Pancreas (tissue), 10 donors: ENCODE measurements around the gene ID2. TPM values are rescaled to one million over a fixed set of nuclear protein-coding genes. Genes with fewer than 3 reads are reported as not detected.
A peak's percentile ranks its signal among the peaks of the same experiment; 100 is the strongest.

Experiments used
- ATAC-seq, 4 donors: fragments of 200-7000 bp; cut with Tn5 transposase; one replicate each; pipeline versions ENCODE4 v1.8.0 to v1.9.1; 2020; ENCODE audit warnings: mild to moderate bottlenecking in 4 of 4, moderate library complexity in 4 of 4
- DNase-seq, 6 donors: peaks; one replicate each; pipeline ENCODE4 v3.0.0-alpha.2; 2020
- FAIRE-seq: peaks from 2 replicates; lab custom pipeline; 2012; peaks lifted over from hg19 to GRCh38; lab: Jason Lieb, UNC
- H3K27ac ChIP-seq, 4 donors: fragments of 200-600 bp; sonication (generic); 1 replicate in 3 of 4; 2 replicates in 1 of 4; pipeline versions ENCODE4 v1.5.0 to v1.8.0; 2020
- H3K27me3 ChIP-seq, 4 donors: fragments of 200-600 bp; one replicate each; pipeline ENCODE4 v1.8.0; 2021
- H3K36me3 ChIP-seq, 3 donors: fragments of 200-600 bp; sonication (generic) in 1 of 3; one replicate each; pipeline versions ENCODE4 v1.5.0 to v1.8.0; 2020 to 2021
- H3K4me1 ChIP-seq, 3 donors: fragments of 200-600 bp; one replicate each; pipeline ENCODE4 v1.8.0; 2021
- H3K4me3 ChIP-seq, 4 donors: fragments of 200-600 bp; sonication (generic) in 2 of 4; one replicate each; pipeline versions ENCODE4 v1.5.0 to v1.8.0; 2020 to 2021
- H3K9me3 ChIP-seq, 4 donors: fragments of 200-600 bp; one replicate each; pipeline ENCODE4 v1.8.0; 2021
- WGBS, 2 donors: extraction: QIAGEN DNeasy Blood & Tissue Kit; methylation state at CpG; one replicate each; pipeline ENCODE4 v1.1.7; 2013; 5-methylcytosine and 5-hydroxymethylcytosine counted together
- intact Hi-C, 3 donors: fragments of 100-400 bp; cut with DNase I; formaldehyde crosslinking; loops; one replicate each; pipeline versions ENCODE4 v1.11.1 to v1.14.2; 2022
- polyA plus RNA-seq, 2 donors: library from polyadenylated mRNA; stranded (reverse); fragments of 200-250 nt; gene quantifications; one replicate each; pipeline ENCODE4 v1.2.3, GENCODE V29; 2013
- total RNA-seq, 6 donors: library from RNA; stranded (reverse); fragmentation: NEBNext Ultra II Directional in 4 of 6; extraction: Animal tissue kit (Norgen Biotek cat#: 25700) in 4 of 6; gene quantifications; one replicate each; pipeline versions ENCODE4 v1.2.1 to v1.2.4, GENCODE V29; 2021 to 2023
- TF ChIP-seq, protein P1 (sequence below), 4 donors: fragments of 200-600 bp; sonication (generic) in 3 of 4; IDR thresholded peaks; one replicate each; pipeline versions ENCODE4 v1.5.0 to v1.8.0; 2021; ENCODE audit warnings: antibody characterized with exemption in 4 of 4
- donor health status: healthy with polysubstance abuse.
- donor health status: DM: no; HTN: no; CAD: no; lungs with moderate emphysema.
- donor health status: DM: no; HTN: no; CAD: no.
- donor health status: control.
- donor health status: control.
- donor health status: Bipolar disorder and iron deficiency.
- donor health status: DM: yes; HTN: yes; CAD: no.
- donor health status: DM: no; HTN: no; CAD: no.
- donor health status: DM: no; HTN: no; CAD: no.
- donor health status: DM: yes; HTN: yes; CAD: no.

Gene ID2
- total and polyA plus RNA-seq, 8 donors: 19.3 to 135 (median 30.1) TPM

- FAIRE-seq (no peak), DNase-seq (peak in 1 of 6 donors; percentile 12)
Observed at GRCh38 chr2:8666581-8666980, 15.3 kb upstream of the ID2 start.

GRCh38 chr2:8667896-8668512, 13.9 kb upstream of the ID2 start:
- FAIRE-seq: no peak
- H3K4me1 ChIP-seq: no peaks in the 10 kb centered on the region
- no peak overlapping the region for H3K4me3 ChIP-seq
- no peaks in the 10 kb centered on the region for H3K9me3 ChIP-seq
- TF ChIP-seq, protein P1, sequence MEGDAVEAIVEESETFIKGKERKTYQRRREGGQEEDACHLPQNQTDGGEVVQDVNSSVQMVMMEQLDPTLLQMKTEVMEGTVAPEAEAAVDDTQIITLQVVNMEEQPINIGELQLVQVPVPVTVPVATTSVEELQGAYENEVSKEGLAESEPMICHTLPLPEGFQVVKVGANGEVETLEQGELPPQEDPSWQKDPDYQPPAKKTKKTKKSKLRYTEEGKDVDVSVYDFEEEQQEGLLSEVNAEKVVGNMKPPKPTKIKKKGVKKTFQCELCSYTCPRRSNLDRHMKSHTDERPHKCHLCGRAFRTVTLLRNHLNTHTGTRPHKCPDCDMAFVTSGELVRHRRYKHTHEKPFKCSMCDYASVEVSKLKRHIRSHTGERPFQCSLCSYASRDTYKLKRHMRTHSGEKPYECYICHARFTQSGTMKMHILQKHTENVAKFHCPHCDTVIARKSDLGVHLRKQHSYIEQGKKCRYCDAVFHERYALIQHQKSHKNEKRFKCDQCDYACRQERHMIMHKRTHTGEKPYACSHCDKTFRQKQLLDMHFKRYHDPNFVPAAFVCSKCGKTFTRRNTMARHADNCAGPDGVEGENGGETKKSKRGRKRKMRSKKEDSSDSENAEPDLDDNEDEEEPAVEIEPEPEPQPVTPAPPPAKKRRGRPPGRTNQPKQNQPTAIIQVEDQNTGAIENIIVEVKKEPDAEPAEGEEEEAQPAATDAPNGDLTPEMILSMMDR (IDR thresholded peaks at IDR 0.05): no peak
- no peak for DNase-seq
- no peaks in the 10 kb centered on the region for H3K36me3 ChIP-seq
- 63 to 74% methylated on average over 6 of the region's 6 CpGs for WGBS, 2 donors
- no peaks in the 10 kb centered on the region for H3K27me3 ChIP-seq
- ATAC-seq: no peak
- H3K27ac ChIP-seq: no peak overlapping the region
- intact Hi-C loops: no loop called here

More at GRCh38 chr2:8666581-8666980, 15.3 kb upstream of the ID2 start:
- no peaks in the 10 kb centered on the region for H3K27me3 ChIP-seq
- H3K9me3 ChIP-seq: no peaks in the 10 kb centered on the region
- WGBS, 2 donors: 85 to 86% methylated on average over 5 of the region's 5 CpGs
- TF ChIP-seq, protein P1 (IDR thresholded peaks at IDR 0.05): no peak
- H3K4me3 ChIP-seq: no peak overlapping the region
- H3K4me1 ChIP-seq: no peaks in the 10 kb centered on the region
- intact Hi-C loops: no loop called here
- H3K36me3 ChIP-seq: no peaks in the 10 kb centered on the region
- ATAC-seq: no peak
- H3K27ac ChIP-seq: no peak overlapping the region

GRCh38 chr2:8669157-8669817, 12.6 kb upstream of the ID2 start:
- 45 to 68% methylated on average over 3 of the region's 3 CpGs for WGBS, 2 donors
- DNase-seq (no peak), FAIRE-seq (no peak), ATAC-seq (peak in 2 of 4 donors; percentile 43 to 62)
- Histone ChIP-seq H3K9me3 (no peaks in the 10 kb centered on the region), H3K4me3 (no peak overlapping the region), H3K4me1 (no peaks in the 10 kb centered on the region), H3K27ac (no peak overlapping the region), H3K36me3 (no peaks in the 10 kb centered on the region), H3K27me3 (no peaks in the 10 kb centered on the region)
- intact Hi-C loops: no loop called here
- TF ChIP-seq, protein P1 (IDR thresholded peaks at IDR 0.05): no peak

- Histone ChIP-seq H3K9me3 (no peaks in the 10 kb centered on the region), H3K4me1 (peaks cover 0 to 4% (median 0%) of the 10 kb centered on the region in 3 donors), H3K27ac (no peak overlapping the region), H3K27me3 (no peaks in the 10 kb centered on the region), H3K36me3 (no peaks in the 10 kb centered on the region), H3K4me3 (no peak overlapping the region)
- FAIRE-seq (no peak), DNase-seq (peak in 1 of 6 donors; percentile 12), ATAC-seq (no peak)
- intact Hi-C loops: no loop called here
- TF ChIP-seq, protein P1 (IDR thresholded peaks at IDR 0.05): no peak
- 90 to 93% methylated on average over 7 of the region's 7 CpGs for WGBS, 2 donors
Observed at GRCh38 chr2:8670580-8670979, 11.3 kb upstream of the ID2 start.

GRCh38 chr2:8671176-8671575, 10.7 kb upstream of the ID2 start:
- FAIRE-seq (no peak), ATAC-seq (no peak), DNase-seq (peak in 1 of 6 donors; percentile 23)
- WGBS, 2 donors: 77 to 81% methylated on average over 8 of the region's 8 CpGs
- Histone ChIP-seq H3K27me3 (no peaks in the 10 kb centered on the region), H3K9me3 (no peaks in the 10 kb centered on the region), H3K4me1 (peaks cover 0 to 6% (median 4%) of the 10 kb centered on the region in 3 donors), H3K4me3 (no peak overlapping the region), H3K27ac (no peak overlapping the region), H3K36me3 (no peaks in the 10 kb centered on the region)
- intact Hi-C loops: no loop called here
- TF ChIP-seq, protein P1 (IDR thresholded peaks at IDR 0.05): no peak
